ENCODE results near the gene GRIP2. TPM values are rescaled to one million over a fixed set of nuclear protein-coding genes. Genes with fewer than 3 reads are reported as not detected.

GRIP2 gene
- total and polyA plus RNA-seq, 2 donors (not counting 3 experiments of a cell fraction or from before 2014, with no cell fraction given) = not detected

DNA sequence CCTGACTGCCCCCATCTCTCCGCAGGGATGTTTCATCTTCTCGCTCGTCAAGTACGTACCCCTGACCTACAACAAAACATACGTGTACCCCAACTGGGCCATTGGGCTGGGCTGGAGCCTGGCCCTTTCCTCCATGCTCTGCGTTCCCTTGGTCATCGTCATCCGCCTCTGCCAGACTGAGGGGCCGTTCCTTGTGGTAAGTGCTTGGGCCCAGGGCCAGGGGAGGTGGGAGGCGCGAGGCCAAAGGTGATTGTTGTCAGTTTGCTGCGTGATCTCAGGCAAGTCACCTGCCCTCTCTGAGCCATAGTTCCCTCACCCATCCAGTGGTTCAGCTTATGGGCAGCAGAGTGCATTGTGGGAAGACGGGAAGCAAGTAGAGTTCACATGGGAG lies 58.5 kb downstream of the GRIP2 start:
- intact Hi-C loops (cut with micrococcal nuclease) (loop anchor here (1.0 kb wide), 1 partner anchor 8 kb away; no protein-coding TSS in a partner anchor), dilution Hi-C loops (cut with MboI; ENCODE audit: extremely low pct_ligation_motif_present, low sequenced_read_pairs) (no loop called here)
- H3K4me1 ChIP-seq (ENCODE audit: control insufficient read depth, extremely low read depth, insufficient read depth, low read length) = peaks cover 17% of the 10 kb centered on the region
- H3K27ac ChIP-seq (ENCODE audit: insufficient read depth, low read depth, low read length) = peak overlapping the region; percentile 9
- ChIA-PET POLR2A (no interaction called here), CTCF (interaction anchor here (0.7 to 1.2 kb wide), 3 partner anchors 19 to 585 kb away, joined by 3 to 4 read pairs (median 3); no protein-coding TSS in a partner anchor)
- H3K9ac ChIP-seq (replicated peaks; ENCODE audit: extremely low read depth, insufficient read depth, low read length) = no peak overlapping the region
- no peak overlapping the region for H3K4me3 ChIP-seq (replicated peaks in 1 of 3; ENCODE audit: insufficient read depth in 1 of 3, low read depth in 1 of 3, low read length in 3 of 3)
- no TSS peak for BruUV-seq (replicated peaks)
- H3K79me2 ChIP-seq (ENCODE audit: control insufficient read depth, insufficient read depth, low read length) = no peaks in the 10 kb centered on the region
- no peaks in the 10 kb centered on the region for H3K27me3 ChIP-seq (ENCODE audit: control insufficient read depth in 2 of 2, insufficient read depth in 2 of 2, low read length in 2 of 2)
- no peak for DNase-seq (ENCODE audit: low read depth, low spot score)
- no peaks in the 10 kb centered on the region for H3K9me1 ChIP-seq (replicated peaks; ENCODE audit: control insufficient read depth, extremely low read depth, insufficient read depth, low read length)
- no peak overlapping the region for H3K4me2 ChIP-seq (ENCODE audit: insufficient read depth, low read length)
- peaks cover 3 to 6% of the 10 kb centered on the region in 2 experiments for H3K36me3 ChIP-seq (ENCODE audit: control insufficient read depth in 2 of 2, extremely low read depth in 1 of 2, insufficient read depth in 2 of 2, low read length in 2 of 2)
- no peaks in the 10 kb centered on the region for H4K20me1 ChIP-seq (replicated peaks; ENCODE audit: control insufficient read depth, extremely low read depth, insufficient read depth, low read length)
- H3K9me3 ChIP-seq (replicated peaks; ENCODE audit: control insufficient read depth, insufficient read depth, low read length) = no peaks in the 10 kb centered on the region
- H2AFZ ChIP-seq (ENCODE audit: low read depth, low read length) = no peak overlapping the region
- FAIRE-seq = no peak
- TF ChIP-seq GATA2 (IDR thresholded peaks at IDR 0.05; ENCODE audit: insufficient read depth, insufficient read length, low read depth, low read length) (no peak), JUN (IDR thresholded peaks at IDR 0.05; ENCODE audit: borderline replicate concordance, insufficient read depth, insufficient read length, low read depth) (no peak), MAX (IDR thresholded peaks at IDR 0.05; ENCODE audit: insufficient read depth, insufficient read length) (no peak), POLR2A (IDR thresholded peaks at IDR 0.05; ENCODE audit: low read depth, low read length) (no peak), MYC (IDR thresholded peaks at IDR 0.05; ENCODE audit: low read depth, low read length) (no peak), FOS (IDR thresholded peaks at IDR 0.05; ENCODE audit: borderline replicate concordance, insufficient read depth, low read length) (no peak), EZH2 (IDR thresholded peaks at IDR 0.05; ENCODE audit: borderline replicate concordance, low read depth, low read length, severe bottlenecking) (no peak), POLR2AphosphoS5 (IDR thresholded peaks at IDR 0.05; ENCODE audit: insufficient read depth, low read depth, low read length) (no peak)
- TF ChIP-seq, protein P1, sequence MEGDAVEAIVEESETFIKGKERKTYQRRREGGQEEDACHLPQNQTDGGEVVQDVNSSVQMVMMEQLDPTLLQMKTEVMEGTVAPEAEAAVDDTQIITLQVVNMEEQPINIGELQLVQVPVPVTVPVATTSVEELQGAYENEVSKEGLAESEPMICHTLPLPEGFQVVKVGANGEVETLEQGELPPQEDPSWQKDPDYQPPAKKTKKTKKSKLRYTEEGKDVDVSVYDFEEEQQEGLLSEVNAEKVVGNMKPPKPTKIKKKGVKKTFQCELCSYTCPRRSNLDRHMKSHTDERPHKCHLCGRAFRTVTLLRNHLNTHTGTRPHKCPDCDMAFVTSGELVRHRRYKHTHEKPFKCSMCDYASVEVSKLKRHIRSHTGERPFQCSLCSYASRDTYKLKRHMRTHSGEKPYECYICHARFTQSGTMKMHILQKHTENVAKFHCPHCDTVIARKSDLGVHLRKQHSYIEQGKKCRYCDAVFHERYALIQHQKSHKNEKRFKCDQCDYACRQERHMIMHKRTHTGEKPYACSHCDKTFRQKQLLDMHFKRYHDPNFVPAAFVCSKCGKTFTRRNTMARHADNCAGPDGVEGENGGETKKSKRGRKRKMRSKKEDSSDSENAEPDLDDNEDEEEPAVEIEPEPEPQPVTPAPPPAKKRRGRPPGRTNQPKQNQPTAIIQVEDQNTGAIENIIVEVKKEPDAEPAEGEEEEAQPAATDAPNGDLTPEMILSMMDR (IDR thresholded peaks at IDR 0.05; ENCODE audit: extremely low read depth in 1 of 2, insufficient read depth in 1 of 2, low read depth in 1 of 2, low read length in 2 of 2) = no peak

All from endothelial cell of umbilical vein (primary cell).